HepG2 (cell line): ENCODE measurements around the gene ZFP1. TPM values are rescaled to one million over a fixed set of nuclear protein-coding genes. Genes with fewer than 3 reads are reported as not detected.
A peak's percentile ranks its signal among the peaks of the same experiment; 100 is the strongest.

Experiments
- ETV6 ChIP-seq: sonication (generic); formaldehyde crosslinking; conservative IDR thresholded peaks from 2 replicates; pipeline ENCODE4 v1.4.0; 2020; ENCODE audit warnings: missing genetic modification reagents
- GPN1 ChIP-seq: sonication (generic); formaldehyde crosslinking; IDR thresholded peaks from 2 replicates; pipeline ENCODE4 v1.5.1; 2020; ENCODE audit warnings: missing genetic modification reagents, borderline replicate concordance
- POGK ChIP-seq: sonication (generic); formaldehyde crosslinking; conservative IDR thresholded peaks from 2 replicates; pipeline ENCODE4 v1.8.0; 2022; ENCODE audit warnings: mild to moderate bottlenecking, moderate library complexity, missing genetic modification reagents
- PPARG ChIP-seq: conservative IDR thresholded peaks from 2 replicates; pipeline ENCODE4 v1.6.1; 2016; ENCODE audit warnings: missing biosample characterization, missing genetic modification reagents
- PREB ChIP-seq: sonication (generic); formaldehyde crosslinking; IDR thresholded peaks from 2 replicates; pipeline ENCODE4 v1.4.0; 2020; ENCODE audit warnings: missing genetic modification reagents
- SOX13 ChIP-seq, 3 experiments: fragments of 450-650 bp in 1 of 3; sonication (generic) in 1 of 3; formaldehyde crosslinking in 1 of 3; IDR thresholded peaks in 2 of 3; conservative IDR thresholded peaks in 1 of 3; 2 replicates each; pipeline versions ENCODE4 v1.5.0 to v1.6.1; 2016 to 2020; ENCODE audit warnings: antibody characterized with exemption in 1 of 3, mild to moderate bottlenecking in 1 of 3, missing compliant biosample characterization in 1 of 3, missing genetic modification reagents in 1 of 3, moderate library complexity in 1 of 3
- SP1 ChIP-seq, 2 experiments: fragments of 450-650 bp in 1 of 2; sonication (generic) in 1 of 2; formaldehyde crosslinking in 1 of 2; IDR thresholded peaks; 2 replicates each; pipeline versions ENCODE4 v1.4.0 to v1.6.1; 2016 to 2020; ENCODE audit warnings: missing genetic modification reagents in 1 of 2
- TAF1 ChIP-seq: sonication (generic); formaldehyde crosslinking; IDR thresholded peaks from 2 replicates; pipeline ENCODE4 v1.4.0; 2020; ENCODE audit warnings: missing genetic modification reagents
- ZBTB20 ChIP-seq: sonication (generic); formaldehyde crosslinking; IDR thresholded peaks from 2 replicates; pipeline ENCODE4 v1.8.1; 2023; ENCODE audit warnings: missing genetic modification reagents, low read depth, mild to moderate bottlenecking, borderline replicate concordance
- ZBTB39 ChIP-seq: sonication (generic); formaldehyde crosslinking; IDR thresholded peaks from 2 replicates; pipeline ENCODE4 v1.5.0; 2020; ENCODE audit warnings: missing genetic modification reagents
- ZBTB46 ChIP-seq: sonication (generic); formaldehyde crosslinking; IDR thresholded peaks from 2 replicates; pipeline ENCODE4 v1.4.0; 2020; ENCODE audit warnings: mild to moderate bottlenecking, missing genetic modification reagents, borderline replicate concordance
- ZMYM2 ChIP-seq: sonication (generic); formaldehyde crosslinking; IDR thresholded peaks from 2 replicates; pipeline ENCODE4 v1.8.0; 2022; ENCODE audit warnings: mild to moderate bottlenecking, missing genetic modification reagents
- ZNF484 ChIP-seq: sonication (generic); formaldehyde crosslinking; IDR thresholded peaks from 2 replicates; pipeline ENCODE4 v1.5.1; 2020; ENCODE audit warnings: mild to moderate bottlenecking, low read depth, missing genetic modification reagents, borderline replicate concordance
- ZNF562 ChIP-seq: sonication (generic); formaldehyde crosslinking; IDR thresholded peaks from 2 replicates; pipeline ENCODE4 v1.8.0; 2022; ENCODE audit warnings: missing genetic modification reagents, borderline replicate concordance
- ZNF597 ChIP-seq: sonication (generic); formaldehyde crosslinking; IDR thresholded peaks from 2 replicates; pipeline ENCODE4 v1.5.0; 2020; ENCODE audit warnings: missing genetic modification reagents
- ZNF639 ChIP-seq: conservative IDR thresholded peaks from 2 replicates; pipeline ENCODE4 v1.6.1; 2018; ENCODE audit warnings: missing genetic modification reagents
- ZZZ3 ChIP-seq: sonication (generic); formaldehyde crosslinking; IDR thresholded peaks from 2 replicates; pipeline ENCODE4 v1.4.0; 2020; ENCODE audit warnings: missing genetic modification reagents, mild to moderate bottlenecking, borderline replicate concordance
- polyA plus RNA-seq, 8 experiments: library from polyadenylated mRNA; depleted of rRNA in 3 of 8; stranded (reverse) in 7 of 8; unstranded in 1 of 8; fragments of >200 nt; fragmentation: Illumina TruSeq in 4 of 8; extraction: Trizol in 4 of 8; gene quantifications; 2 replicates each; pipeline versions ENCODE4 v1.2.1 to v1.2.3, GENCODE V29; 2011 to 2016; ENCODE audit warnings: low read depth in 4 of 8, missing spikeins in 1 of 8, mixed read lengths in 1 of 8; ENCODE audit not compliant: insufficient read depth in 1 of 8
- total RNA-seq, 5 experiments: library from RNA; depleted of rRNA; stranded (reverse); fragments of >200 nt; fragmentation: Illumina TruSeq; extraction: Trizol; gene quantifications; 2 replicates each; pipeline ENCODE4 v1.2.3, GENCODE V29; 2016; ENCODE audit warnings: low read depth in 1 of 5

The ZFP1 gene
- total and polyA plus RNA-seq, 2 of the 13 experiments (the other 11 are each of a cell fraction or from before 2014, with no cell fraction given): 8.3 to 14.0 TPM

- TF ChIP-seq POGK (CRISPR knock-in tag) (peak; percentile 97), TAF1 (CRISPR knock-in tag) (peak; percentile 90), PREB (CRISPR knock-in tag) (0 out of 2 replicates have a peak, but pooled peaks have one; percentile 67), ZBTB46 (CRISPR knock-in tag) (no peak), SOX13 (IDR thresholded peaks at IDR 0.05) (no peak), SOX13 (CRISPR knock-in tag; conservative IDR thresholded peaks at IDR 0.05 in 1 of 2, IDR thresholded peaks at IDR 0.05 in 1 of 2) (peak; percentile 29 to 31; a peak in 1 of 4 replicates), ETV6 (CRISPR knock-in tag) (peak; percentile 93), ZBTB20 (CRISPR knock-in tag) (peak; percentile 48; the same call in 1 of the 2 replicates), ZNF597 (CRISPR knock-in tag) (no peak), PPARG (CRISPR knock-in tag) (no peak; the same call in 1 of the 2 replicates), ZNF639 (CRISPR knock-in tag) (peak; percentile 89; the same call in 1 of the 2 replicates), GPN1 (CRISPR knock-in tag) (peak; percentile 93), SP1 (IDR thresholded peaks at IDR 0.05) (no peak), SP1 (CRISPR knock-in tag; IDR thresholded peaks at IDR 0.05) (peak; percentile 61), ZBTB39 (CRISPR knock-in tag) (peak; percentile 70; the same call in 1 of the 2 replicates), ZMYM2 (CRISPR knock-in tag) (peak; percentile 42; the same call in 1 of the 2 replicates), ZNF484 (CRISPR knock-in tag) (no peak), ZZZ3 (CRISPR knock-in tag) (no peak), ZNF562 (CRISPR knock-in tag) (no peak)
These were observed at the start of gene ZFP1 (continued) for GRCh38 chr16:75148311-75149195.
